Psoas muscle (tissue), 8 donors: ENCODE measurements around the gene ANKFY1. TPM values are rescaled to one million over a fixed set of nuclear protein-coding genes. Genes with fewer than 3 reads are reported as not detected.

Experiments used
- ATAC-seq, 4 donors: fragments of 200-7000 bp; cut with Tn5 transposase; one replicate each; pipeline ENCODE4 v1.9.1; 2020; ENCODE audit warnings: moderate library complexity in 3 of 4, mild to moderate bottlenecking in 2 of 4
- DNase-seq, 2 donors: peaks; one replicate each; pipeline ENCODE4 v3.0.0-alpha.2; 2020
- H3K27ac ChIP-seq: fragments of 200-600 bp; one replicate; pipeline ENCODE4 v1.8.0; 2022
- H3K27me3 ChIP-seq, 3 donors: fragments of 200-600 bp in 1 of 3; one replicate each; pipeline versions ENCODE4 v1.6.1 to v1.8.0; 2013 to 2022; ENCODE audit warnings: low read length in 2 of 3, mild to moderate bottlenecking in 2 of 3, moderate library complexity in 1 of 3; ENCODE audit not compliant: insufficient read depth in 3 of 3
- H3K36me3 ChIP-seq, 2 donors: fragments of 200-600 bp in 1 of 2; one replicate each; pipeline versions ENCODE4 v1.6.1 to v1.8.0; 2013 to 2022; ENCODE audit warnings: low read depth in 1 of 2, mild to moderate bottlenecking in 1 of 2, moderate library complexity in 1 of 2; ENCODE audit not compliant: insufficient read depth in 1 of 2
- H3K4me1 ChIP-seq: fragments of 200-600 bp; one replicate; pipeline ENCODE4 v1.8.0; 2022
- H3K4me3 ChIP-seq: fragments of 200-600 bp; one replicate; pipeline ENCODE4 v1.8.0; 2022; ENCODE audit warnings: mild to moderate bottlenecking
- H3K9me3 ChIP-seq: fragments of 200-600 bp; one replicate; pipeline ENCODE4 v1.8.0; 2022
- WGBS, 3 donors: extraction: QIAGEN DNeasy Blood & Tissue Kit; methylation state at CpG; one replicate each; pipeline versions ENCODE4 v1.1.6 to v1.1.7; 2013; 5-methylcytosine and 5-hydroxymethylcytosine counted together
- intact Hi-C, 2 donors: fragments of 100-400 bp; cut with DNase I; formaldehyde crosslinking; loops; one replicate each; pipeline versions ENCODE4 v1.11.0 to v1.14.2; 2022
- polyA plus RNA-seq, 3 donors: library from polyadenylated mRNA; stranded (reverse); fragments of 200-250 nt; gene quantifications; one replicate each; pipeline ENCODE4 v1.2.3, GENCODE V29; 2013
- total RNA-seq, 4 donors: library from RNA; stranded (reverse); fragmentation: NEBNext Ultra II Directional in 2 of 4; extraction: Animal tissue kit (Norgen Biotek cat#: 25700) in 2 of 4; gene quantifications; one replicate each; pipeline versions ENCODE4 v1.2.1 to v1.2.4, GENCODE V29; 2021 to 2023
- TF ChIP-seq, protein P1 (sequence below): fragments of 200-600 bp; IDR thresholded peaks from one replicate; pipeline ENCODE4 v1.8.0; 2022; ENCODE audit warnings: antibody characterized with exemption
- donor health status: healthy with polysubstance abuse.
- donor health status: DM: no; HTN: no; CAD: no; lungs with moderate emphysema.
- donor health status: Bipolar disorder and iron deficiency.
- donor health status: healthy.
- donor health status: DM: yes; HTN: yes; CAD: no.
- donor health status: DM: no; HTN: no; CAD: no.
- donor health status: DM: no; HTN: no; CAD: no.
- donor health status: DM: yes; HTN: yes; CAD: no.

ANKFY1 gene
- total and polyA plus RNA-seq, 7 donors = 5.7 to 18.8 (median 12.8) TPM

DNA sequence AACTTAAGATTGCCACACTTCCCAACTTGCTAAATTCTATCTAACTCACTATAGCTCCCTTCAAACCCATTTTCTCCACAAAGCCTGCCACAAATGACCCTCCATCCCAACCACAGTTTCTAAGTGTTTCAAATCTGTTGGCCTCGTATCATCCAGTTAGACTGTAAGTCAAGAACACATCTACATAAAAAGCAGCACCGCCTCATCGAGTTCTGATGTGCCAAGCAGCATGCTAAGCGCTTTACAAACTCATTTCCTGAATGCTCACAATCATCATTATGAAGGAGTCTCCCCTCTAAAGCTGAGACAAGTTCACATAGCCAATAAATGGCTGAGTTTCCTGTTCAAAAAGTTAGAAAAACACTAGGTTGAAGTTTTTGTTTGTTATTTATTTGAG lies 9.2 kb upstream of the ANKFY1 start:
- WGBS, 3 donors = 71 to 86% (median 75%) methylated on average over 4 of the region's 4 CpGs
- DNase-seq = no peak
- intact Hi-C loops = no loop called here
- peak overlapping the region; percentile 76 for H3K27ac ChIP-seq
- H3K27me3 ChIP-seq = no peaks in the 10 kb centered on the region
- H3K4me3 ChIP-seq = no peak overlapping the region
- ATAC-seq = peak in 3 of 4 donors; percentile 17 to 25 (median 20)
- H3K4me1 ChIP-seq = peaks cover 24% of the 10 kb centered on the region
- peaks cover 0 to 61% of the 10 kb centered on the region in 2 donors for H3K36me3 ChIP-seq
- TF ChIP-seq, protein P1, sequence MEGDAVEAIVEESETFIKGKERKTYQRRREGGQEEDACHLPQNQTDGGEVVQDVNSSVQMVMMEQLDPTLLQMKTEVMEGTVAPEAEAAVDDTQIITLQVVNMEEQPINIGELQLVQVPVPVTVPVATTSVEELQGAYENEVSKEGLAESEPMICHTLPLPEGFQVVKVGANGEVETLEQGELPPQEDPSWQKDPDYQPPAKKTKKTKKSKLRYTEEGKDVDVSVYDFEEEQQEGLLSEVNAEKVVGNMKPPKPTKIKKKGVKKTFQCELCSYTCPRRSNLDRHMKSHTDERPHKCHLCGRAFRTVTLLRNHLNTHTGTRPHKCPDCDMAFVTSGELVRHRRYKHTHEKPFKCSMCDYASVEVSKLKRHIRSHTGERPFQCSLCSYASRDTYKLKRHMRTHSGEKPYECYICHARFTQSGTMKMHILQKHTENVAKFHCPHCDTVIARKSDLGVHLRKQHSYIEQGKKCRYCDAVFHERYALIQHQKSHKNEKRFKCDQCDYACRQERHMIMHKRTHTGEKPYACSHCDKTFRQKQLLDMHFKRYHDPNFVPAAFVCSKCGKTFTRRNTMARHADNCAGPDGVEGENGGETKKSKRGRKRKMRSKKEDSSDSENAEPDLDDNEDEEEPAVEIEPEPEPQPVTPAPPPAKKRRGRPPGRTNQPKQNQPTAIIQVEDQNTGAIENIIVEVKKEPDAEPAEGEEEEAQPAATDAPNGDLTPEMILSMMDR = no peak
- H3K9me3 ChIP-seq = no peaks in the 10 kb centered on the region

GRCh38 chr17:4272213-4272971 lies 8.6 kb upstream of the ANKFY1 start:
- Histone ChIP-seq H3K9me3 (no peaks in the 10 kb centered on the region), H3K27me3 (no peaks in the 10 kb centered on the region), H3K4me1 (peaks cover 23% of the 10 kb centered on the region), H3K4me3 (no peak overlapping the region), H3K27ac (peak overlapping the region; percentile 76), H3K36me3 (peaks cover 0 to 65% of the 10 kb centered on the region in 2 donors)
- intact Hi-C loops = no loop called here
- TF ChIP-seq, protein P1 = no peak
- ATAC-seq (peak; percentile 65 to 82 (median 74)), DNase-seq (no peak)
- WGBS, 3 donors = 54 to 70% (median 56%) methylated on average over 6 of the region's 6 CpGs

DNA sequence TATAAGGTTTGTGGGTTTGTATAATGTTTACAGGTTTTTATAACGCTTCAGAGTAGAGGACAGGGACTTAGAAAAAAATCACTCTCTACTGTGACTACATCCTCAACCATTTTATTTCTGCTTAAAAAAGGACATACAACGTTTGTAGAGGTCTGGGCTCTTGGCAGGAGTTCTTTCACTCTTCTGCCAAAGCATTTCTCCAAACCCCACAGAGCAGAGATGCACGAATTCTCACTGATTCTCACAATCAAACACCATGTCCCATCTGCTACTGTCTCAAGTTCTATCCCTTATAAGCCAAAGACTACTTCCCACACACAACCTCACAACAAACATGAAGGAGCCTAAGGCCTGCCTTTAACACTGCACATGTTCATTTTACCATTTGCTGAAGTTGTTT lies 7.0 kb upstream of the ANKFY1 start:
- intact Hi-C loops = no loop called here
- no peaks in the 10 kb centered on the region for H3K27me3 ChIP-seq

GRCh38 chr17:4269915-4270314 lies 6.1 kb upstream of the ANKFY1 start:
- ATAC-seq = no peak
- peak overlapping the region; percentile 41 for H3K27ac ChIP-seq

More for the DNA sequence above, 7.0 kb upstream of the ANKFY1 start:
- TF ChIP-seq, protein P1 = no peak
- 32 to 41% (median 39%) methylated on average over 3 of the region's 3 CpGs for WGBS, 3 donors
- DNase-seq = no peak
- peaks cover 14% of the 10 kb centered on the region for H3K4me1 ChIP-seq
- ATAC-seq = no peak
- peaks cover 0 to 60% of the 10 kb centered on the region in 2 donors for H3K36me3 ChIP-seq
- H3K27ac ChIP-seq = peak overlapping the region; percentile 41
- H3K4me3 ChIP-seq = no peak overlapping the region
- no peaks in the 10 kb centered on the region for H3K9me3 ChIP-seq

More at GRCh38 chr17:4269915-4270314, 6.1 kb upstream of the ANKFY1 start:
- TF ChIP-seq, protein P1 = no peak
- Histone ChIP-seq H3K4me1 (peaks cover 14% of the 10 kb centered on the region), H3K4me3 (no peak overlapping the region), H3K27me3 (no peaks in the 10 kb centered on the region), H3K36me3 (peaks cover 0 to 57% of the 10 kb centered on the region in 2 donors), H3K9me3 (no peaks in the 10 kb centered on the region)
- intact Hi-C loops = no loop called here
- no peak for DNase-seq
- WGBS, 3 donors = 80 to 89% (median 82%) methylated on average over 4 of the region's 4 CpGs
